Stimulated activated CD8-positive, alpha-beta memory T cell treated with anti-CD3 and anti-CD28 coated beads, Interleukin-12 subunit alpha, Interleukin-12 subunit beta, amount 100 ng/mL, for 1 hour (primary cell): ENCODE measurements around the gene TRIM4.
"Not testable (repeated sequence)": the region's sequence is repeated elsewhere in the genome, so short reads cannot be mapped to it uniquely, and the experiment has no call there.

ENCODE experiments used
- DNase-seq: peaks from one replicate; pipeline ENCODE4 v3.0.0-alpha.2; 2020; ENCODE audit warnings: low read depth

Gene TRIM4

GRCh38 chr7:99920149-99920548 lies 819 bp upstream of the TRIM4 start:
- no peak for DNase-seq

DNA sequence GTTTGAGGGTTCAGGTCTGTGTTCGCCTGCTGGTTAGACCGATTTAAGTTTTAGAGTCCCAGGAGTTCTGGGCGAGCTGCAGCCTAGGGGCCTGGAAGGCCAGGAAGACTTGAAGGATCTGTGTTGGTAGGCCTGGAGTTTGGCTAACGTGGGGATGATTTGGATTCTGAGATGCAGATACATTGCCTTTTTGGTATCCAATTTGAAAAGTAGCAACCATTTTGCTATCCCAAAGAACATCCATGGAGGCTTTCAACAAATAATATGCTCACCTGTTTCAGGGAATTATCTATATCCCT lies 433 bp upstream of the TRIM4 start:
- DNase-seq: no peak

DNA sequence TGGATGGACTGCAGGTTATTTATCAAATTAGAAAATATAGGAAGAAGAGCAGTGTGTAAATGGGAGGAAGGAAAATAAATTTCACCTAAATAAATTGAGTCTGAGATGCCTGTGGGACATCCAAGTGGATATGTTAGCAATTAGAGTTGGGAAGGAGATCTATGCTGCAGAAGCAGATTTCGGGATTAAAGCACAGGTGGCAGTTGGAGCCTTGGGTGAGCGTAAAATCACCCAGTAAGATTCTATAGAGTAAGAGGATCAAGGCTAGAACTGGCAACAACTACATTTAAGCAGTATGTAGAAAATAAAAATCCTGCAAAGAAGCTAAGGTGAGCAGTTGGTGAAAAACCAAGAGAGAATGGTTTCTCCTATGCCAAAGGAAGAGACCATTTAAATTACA lies 8.4 kb downstream of the TRIM4 start:
- no peak for DNase-seq

DNA sequence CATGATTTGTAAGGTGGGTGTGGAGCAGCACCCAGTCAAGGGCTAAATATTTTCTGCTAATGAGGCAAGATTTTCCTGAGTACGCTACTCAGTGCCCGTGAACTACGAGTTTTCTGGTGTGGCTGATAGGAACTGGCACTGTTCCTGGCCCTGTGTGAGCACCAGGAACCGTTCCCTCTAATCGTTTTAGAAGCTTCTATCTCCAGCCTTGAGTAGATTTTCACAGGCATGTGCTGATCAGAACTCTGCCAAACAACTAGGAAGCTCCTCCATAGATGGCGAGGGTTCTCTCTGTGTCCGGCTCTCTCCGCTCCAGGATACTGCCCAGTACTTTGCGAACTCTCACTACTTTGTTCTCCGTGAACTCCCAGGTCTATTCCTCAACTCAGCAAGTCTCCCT lies 17.7 kb downstream of the TRIM4 start:
- no peak for DNase-seq

GRCh38 chr7:99899830-99900519 lies 19.4 kb downstream of the TRIM4 start:
- no peak for DNase-seq

DNA sequence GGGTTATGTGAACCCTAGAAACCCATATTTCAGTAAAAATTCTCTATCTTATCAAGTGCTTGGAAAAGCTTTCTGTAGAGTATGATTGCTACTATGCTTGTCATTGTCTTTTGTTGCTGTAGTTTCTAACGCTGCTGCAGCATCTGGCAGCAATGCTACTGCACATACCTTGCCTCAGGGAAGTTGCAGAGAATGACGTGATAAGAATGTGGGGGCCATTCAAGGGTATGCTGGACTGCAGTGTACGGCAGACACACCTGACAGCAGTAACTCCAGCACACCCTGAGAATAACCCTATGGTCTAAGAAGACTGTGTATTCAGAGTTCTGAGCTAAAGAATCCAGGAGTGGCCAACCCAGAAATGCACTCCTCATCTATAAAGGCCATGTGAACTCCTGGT lies 20.5 kb downstream of the TRIM4 start:
- DNase-seq: no peak

GRCh38 chr7:99898023-99898357 lies 21.3 kb downstream of the TRIM4 start:
- DNase-seq: no peak

DNA sequence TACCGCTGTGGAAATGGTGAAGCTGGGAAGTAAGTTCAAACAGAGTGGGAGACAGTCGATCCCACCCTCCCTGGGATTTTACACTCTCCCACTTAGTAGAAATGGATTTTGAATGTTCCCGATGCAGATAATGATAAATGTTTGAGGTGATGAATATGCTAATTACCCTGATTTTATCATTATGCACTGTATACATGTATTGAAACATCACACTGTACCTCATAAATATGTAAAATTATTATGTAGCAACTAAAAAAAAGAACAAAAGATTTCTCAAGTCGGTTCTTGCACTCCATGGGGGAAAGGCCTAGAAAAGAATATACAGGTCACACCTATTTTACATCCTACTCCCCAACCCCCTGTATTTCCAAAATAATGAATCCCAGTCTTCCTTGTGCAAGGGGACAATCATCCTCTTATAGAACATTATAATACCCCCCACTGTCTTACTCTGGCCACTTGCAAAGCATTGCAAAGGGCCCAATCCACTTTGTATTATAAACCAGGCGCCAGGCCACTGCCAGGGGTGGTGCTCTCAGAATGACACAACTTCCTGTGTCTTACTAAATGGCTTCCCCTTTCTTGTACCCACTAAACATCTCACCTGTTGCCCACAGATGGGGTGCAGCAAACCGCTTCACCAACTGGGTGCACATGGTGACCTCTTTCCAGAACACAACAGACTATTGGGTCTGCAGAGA lies 21.9 kb downstream of the TRIM4 start:
- DNase-seq: no peak

DNA sequence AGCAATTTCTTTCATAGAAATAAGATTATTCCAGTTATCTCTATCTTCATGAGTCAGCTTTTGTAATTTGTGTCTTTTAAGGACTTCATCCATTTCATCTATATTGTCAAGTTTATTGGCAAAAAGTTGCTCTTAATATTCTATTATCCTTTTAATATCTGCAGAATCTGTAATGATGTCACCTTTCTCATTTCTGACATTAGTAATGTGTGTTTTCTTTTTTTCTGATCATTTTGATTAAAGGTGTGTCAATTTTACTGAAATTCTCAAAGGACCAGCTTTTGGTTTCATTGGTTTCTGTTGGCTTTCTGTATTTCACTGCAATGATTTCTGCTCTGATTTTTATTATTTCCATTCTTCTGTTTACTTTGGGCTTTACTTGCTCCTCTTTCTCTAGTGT lies 24.6 kb downstream of the TRIM4 start:
- DNase-seq: no peak

DNA sequence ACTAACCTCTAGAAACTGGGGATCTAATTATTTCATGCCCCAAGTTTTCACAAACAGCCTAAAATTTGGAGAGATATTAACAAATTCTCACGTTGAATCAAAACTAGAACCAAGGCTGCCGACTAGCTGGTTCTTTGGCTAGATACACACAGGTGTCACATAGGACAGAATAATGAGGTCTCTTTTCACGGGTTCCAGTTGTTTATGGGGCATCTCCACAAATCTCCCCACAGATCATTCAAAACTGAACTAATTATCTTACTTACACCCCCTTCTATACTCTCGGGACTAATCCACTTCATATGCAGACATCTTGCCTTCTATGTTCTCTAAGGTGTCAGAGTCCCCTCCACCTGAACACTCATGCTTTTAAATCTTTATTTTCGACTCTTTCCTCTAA lies 26.1 kb downstream of the TRIM4 start:
- no peak for DNase-seq

DNA sequence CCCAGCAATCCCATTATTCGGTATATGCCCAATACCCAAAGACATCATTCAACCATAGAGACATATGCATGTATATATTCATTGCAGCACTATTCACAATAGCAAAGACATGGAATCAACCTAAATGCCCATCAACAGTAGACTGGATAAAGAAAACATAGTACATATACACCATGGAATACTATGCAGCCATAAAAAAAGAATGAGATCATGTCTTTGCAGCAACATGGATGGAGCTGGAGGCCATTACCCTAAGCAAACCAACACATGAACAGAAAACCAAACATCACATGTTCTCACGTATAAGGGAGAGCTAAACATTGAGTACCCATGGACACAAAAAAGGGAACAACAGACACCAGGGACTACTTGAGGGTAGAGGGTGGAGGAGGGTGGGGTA lies 29.0 kb downstream of the TRIM4 start:
- not testable (repeated sequence) for DNase-seq

DNA sequence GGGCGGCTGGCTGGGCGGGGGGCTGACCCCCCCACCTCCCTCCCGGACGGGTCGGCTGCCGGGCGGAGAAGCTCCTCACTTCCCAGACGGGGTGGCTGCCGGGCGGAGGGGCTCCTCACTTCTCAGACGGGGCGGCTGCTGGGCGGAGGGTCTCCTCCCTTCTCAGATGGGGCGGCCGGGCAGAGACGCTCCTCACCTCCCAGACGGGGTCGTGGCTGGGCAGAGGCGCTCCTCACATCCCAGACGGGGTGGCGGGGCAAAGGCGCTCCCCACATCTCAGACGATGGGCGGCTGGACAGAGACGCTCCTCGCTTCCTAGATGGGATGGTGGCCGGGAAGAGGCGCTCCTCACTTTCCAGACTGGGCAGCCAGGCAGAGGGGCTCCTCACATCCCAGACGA lies 31.0 kb downstream of the TRIM4 start:
- not testable (repeated sequence) for DNase-seq

- no peak for DNase-seq
Observed at GRCh38 chr7:99881370-99881769, 38.0 kb downstream of the TRIM4 start.

DNA sequence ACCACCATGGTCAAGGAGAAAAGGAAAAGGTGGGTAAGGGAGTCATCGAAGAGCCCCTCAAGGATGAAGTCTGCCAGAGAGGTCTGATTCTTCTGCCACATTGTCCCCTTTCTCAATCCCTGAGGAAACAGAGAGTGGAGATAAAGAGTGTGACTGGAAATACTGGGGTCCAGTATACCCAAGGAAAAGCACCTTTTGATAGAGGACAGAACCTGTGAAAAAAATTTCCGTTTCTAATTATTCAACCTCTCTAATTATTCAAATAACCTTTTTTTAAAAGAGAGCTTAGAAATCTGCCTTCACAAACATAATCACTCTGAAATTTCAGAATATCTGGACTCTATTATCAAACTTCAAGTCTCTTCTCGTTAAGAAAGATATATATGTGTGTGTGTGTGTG lies 42.4 kb downstream of the TRIM4 start, which contains the start of gene OR2AE1:
Gene OR2AE1 (minus strand): TSS at position 101 of the 400 bp plus-strand sequence. CDS start 0 bp downstream, at position 101.
- DNase-seq: no peak

- no peak for DNase-seq
Observed at GRCh38 chr7:99876491-99876890, 42.8 kb downstream of the TRIM4 start.

GRCh38 chr7:99868246-99868645 lies 51.1 kb downstream of the TRIM4 start:
- DNase-seq: no peak

GRCh38 chr7:99867477-99867876 lies 51.9 kb downstream of the TRIM4 start:
- not testable (repeated sequence) for DNase-seq

GRCh38 chr7:99863847-99864440 lies 55.4 kb downstream of the TRIM4 start:
- no peak for DNase-seq

DNA sequence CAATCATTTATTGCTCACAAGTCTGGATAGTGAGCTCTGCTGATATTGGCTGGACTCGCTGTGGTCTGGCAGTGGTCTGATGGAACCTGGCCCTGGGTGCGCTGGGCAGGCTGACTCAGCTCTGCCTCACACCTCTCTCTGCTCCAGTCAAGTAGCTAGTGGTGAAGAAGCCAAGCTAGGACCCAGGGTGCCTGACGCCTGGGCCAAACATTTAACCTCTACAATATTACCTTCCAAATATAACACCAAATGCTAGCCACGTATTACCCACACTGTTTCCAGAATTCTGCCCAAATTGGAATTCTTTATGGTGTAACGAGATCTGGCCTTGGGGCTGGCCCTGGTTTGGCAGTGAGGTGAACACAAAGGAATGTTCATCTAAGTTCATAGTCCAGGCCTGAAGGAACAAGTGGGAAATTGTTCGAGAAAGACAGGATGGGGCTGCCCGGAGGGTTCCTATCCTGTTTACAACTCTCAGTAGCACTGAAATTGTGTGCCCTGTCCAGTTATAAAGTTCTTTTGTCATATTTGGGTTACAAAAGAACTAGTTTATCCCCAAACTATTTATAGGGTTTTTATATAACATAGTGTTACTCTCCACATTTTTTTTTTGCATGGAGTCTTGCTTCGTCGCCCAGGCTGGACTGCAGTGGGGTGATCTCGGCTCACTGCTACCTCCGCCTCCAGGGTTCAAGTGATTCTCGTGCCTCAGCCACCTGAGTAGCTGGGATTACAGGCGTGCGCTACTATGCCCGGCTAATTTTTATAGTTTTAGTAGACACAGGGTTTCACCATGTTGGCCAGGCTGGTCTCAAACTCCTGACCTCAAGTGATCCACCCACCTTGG lies 58.8 kb downstream of the TRIM4 start:
- no peak for DNase-seq

- DNase-seq: no peak
Observed at GRCh38 chr7:99855236-99855635, 64.1 kb downstream of the TRIM4 start.

DNA sequence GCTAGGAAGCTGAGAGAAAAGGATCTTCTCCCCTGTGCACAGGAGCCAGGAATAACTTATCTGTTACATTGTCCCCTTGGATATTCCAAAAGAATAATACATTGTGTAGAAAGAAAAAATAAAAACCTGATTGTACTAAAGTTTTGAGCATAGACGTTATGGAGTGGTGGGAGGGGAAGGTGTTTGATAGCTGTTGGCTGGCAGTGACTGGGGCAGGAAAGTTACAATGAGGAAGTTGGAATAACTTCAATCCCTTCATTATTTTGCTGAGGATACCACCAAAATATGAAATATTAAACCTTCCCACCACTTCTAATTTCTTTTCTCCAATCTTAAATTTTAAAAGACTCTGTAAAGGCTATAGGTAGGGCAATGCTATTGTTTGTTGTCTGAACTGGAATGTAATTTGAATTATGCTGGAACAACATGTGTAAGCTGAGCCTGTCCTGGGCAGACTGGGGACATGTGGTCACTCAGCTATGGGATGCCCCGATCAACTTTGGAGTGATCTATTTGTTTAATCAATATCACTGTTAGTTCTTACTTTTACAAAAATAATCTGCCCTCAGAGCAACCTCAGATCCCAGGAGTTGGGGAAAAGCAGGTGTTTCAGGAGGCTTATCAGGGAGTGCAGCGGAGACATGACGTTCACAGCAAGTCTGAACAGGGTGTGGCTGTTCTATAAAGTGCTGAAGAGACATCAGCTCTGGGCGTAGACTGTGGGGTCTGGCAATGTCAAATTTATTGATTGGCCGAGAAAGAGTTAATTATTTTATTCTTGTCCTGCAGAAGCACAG lies 70.7 kb downstream of the TRIM4 start:
- DNase-seq: no peak

DNA sequence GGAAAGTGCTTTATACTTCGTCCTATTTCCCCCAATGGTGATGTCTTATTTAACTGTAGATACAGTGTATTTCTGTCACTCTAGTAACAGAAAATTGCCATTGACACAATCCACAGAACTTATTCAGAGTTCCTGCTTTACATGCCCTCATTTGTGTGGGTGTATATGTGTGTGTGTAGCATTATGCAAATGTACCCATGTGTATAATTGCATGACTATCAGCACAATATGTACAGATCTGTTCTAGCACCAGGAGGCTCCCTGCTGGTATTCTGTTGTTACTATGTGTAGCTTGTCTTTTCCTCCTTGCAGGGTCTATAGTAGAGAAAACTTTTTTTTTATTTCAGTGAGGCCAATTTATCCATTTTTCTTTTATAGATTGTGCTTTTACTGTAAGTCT lies 75.0 kb downstream of the TRIM4 start:
- DNase-seq: no peak
